Measurements from ENCODE around the gene NFKB2. TPM values are rescaled to one million over a fixed set of nuclear protein-coding genes. Genes with fewer than 3 reads are reported as not detected.
A peak's percentile ranks its signal among the peaks of the same experiment; 100 is the strongest.

NFKB2 gene
- total RNA-seq, 3 donors from 2014 or later, result 300 to 365 (median 302) TPM

DNA sequence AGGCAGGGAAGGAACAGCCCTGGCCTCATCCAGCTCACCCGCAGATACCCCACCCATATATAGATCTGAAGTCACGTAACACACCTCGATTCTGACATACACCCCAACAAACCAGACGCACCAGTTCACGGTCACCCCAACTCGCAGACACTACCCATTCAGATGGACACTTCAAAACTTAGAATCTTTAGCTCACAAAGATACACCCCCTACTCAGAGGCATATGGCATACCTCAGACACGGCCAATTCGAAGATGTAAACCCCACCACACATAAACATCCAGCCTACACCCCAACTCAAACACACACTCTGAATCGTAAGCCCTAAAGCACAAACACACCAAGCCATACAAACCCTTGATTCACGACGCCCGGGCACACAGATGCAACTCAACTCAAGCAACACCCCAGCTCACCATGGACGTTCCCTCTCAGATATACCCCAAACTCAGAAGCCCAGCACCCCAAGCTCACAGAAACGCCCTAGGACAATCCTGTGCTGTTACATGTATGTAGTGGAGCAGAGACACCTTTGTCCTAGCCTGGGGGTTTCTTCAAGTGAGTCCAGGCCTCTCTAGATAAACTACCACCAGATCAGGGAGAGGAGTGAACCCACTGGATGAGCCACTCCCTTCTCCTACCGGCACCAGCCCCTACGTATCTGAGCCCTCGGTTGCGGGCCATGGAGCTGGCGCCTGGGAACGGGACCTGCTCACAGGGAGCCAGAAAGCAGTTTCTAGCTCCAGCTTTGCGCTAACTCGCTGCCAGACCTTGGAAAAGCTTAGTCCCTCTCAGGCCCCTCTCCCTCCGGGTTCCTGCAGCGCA, 14.3 kb downstream of the NFKB2 start:
- no peak for ATAC-seq
- H3K9me3 Mint-ChIP-seq, result no peaks in the 10 kb centered on the region
- H3K36me3 Mint-ChIP-seq (ENCODE audit: insufficient read depth), result no peaks in the 10 kb centered on the region
- H3K4me3 Mint-ChIP-seq, result peak overlapping the region; percentile 70
- peaks cover 31% of the 10 kb centered on the region for H3K27me3 Mint-ChIP-seq (ENCODE audit: low read depth)
- no peak for DNase-seq
- peaks cover 29% of the 10 kb centered on the region for H3K4me1 Mint-ChIP-seq (ENCODE audit: low read depth)

GRCh38 chr10:102410429-102411073, 15.0 kb downstream of the NFKB2 start:
- H3K4me3 Mint-ChIP-seq, result peak overlapping the region; percentile 70
- DNase-seq, result peak; percentile 73
- peaks cover 32% of the 10 kb centered on the region for H3K27me3 Mint-ChIP-seq (ENCODE audit: low read depth)
- H3K36me3 Mint-ChIP-seq (ENCODE audit: insufficient read depth), result no peaks in the 10 kb centered on the region
- peak; percentile 15 for ATAC-seq
- H3K4me1 Mint-ChIP-seq (ENCODE audit: low read depth), result peaks cover 29% of the 10 kb centered on the region
- no peaks in the 10 kb centered on the region for H3K9me3 Mint-ChIP-seq

DNA sequence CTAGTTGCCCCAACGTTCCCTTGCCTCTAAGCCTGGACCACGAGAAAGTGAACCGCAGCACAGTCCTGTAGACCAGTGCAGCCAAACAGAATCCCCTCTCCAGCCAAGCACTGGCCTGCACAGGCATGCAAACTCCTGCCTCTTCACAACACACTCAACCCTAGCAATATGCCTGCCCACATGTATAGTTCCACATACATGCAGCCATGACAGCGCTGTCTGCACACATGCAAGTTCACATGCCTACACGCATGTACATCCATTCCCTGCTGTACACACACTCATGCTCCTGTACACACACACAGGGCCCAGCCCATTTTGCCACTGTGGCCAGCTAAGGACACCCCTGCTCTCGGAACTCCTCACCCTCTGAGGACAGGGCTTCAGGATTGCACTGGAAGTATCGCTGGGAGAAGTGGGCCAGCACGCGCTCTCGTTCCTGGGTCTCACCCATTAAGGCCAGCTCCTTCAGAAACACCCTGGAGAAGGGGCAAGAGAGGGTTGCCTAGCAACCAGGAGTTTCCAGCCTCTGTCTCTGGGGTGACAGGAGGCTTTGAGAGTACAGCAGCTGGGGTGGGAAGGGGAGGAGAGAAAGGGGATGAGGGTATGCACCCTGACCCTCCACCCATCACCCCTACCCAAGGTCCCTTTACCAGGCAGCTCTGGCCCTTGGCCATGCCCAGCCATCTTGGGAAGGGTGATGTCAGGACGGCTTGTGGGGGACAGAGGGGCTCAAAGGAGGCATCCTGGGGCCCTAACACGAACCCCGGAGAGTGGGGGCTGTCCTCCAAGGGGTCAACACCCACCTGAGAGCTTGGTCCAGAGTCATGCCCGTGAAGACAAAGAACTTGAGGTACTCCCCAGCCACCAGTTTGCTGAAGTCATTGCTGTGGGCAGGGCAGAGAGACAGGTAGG, 16.1 kb downstream of the NFKB2 start:
- Mint-ChIP-seq H3K4me3 (peak overlapping the region; percentile 60), H3K4me1 (ENCODE audit: low read depth) (peaks cover 29% of the 10 kb centered on the region), H3K36me3 (ENCODE audit: insufficient read depth) (no peaks in the 10 kb centered on the region), H3K9me3 (no peaks in the 10 kb centered on the region), H3K27me3 (ENCODE audit: low read depth) (peaks cover 42% of the 10 kb centered on the region)
- DNase-seq, result no peak
- ATAC-seq, result no peak

- Mint-ChIP-seq H3K27me3 (ENCODE audit: low read depth) (peaks cover 47% of the 10 kb centered on the region), H3K4me3 (no peak overlapping the region), H3K36me3 (ENCODE audit: insufficient read depth) (no peaks in the 10 kb centered on the region), H3K4me1 (ENCODE audit: low read depth) (peaks cover 29% of the 10 kb centered on the region), H3K9me3 (no peaks in the 10 kb centered on the region)
- ATAC-seq (no peak), DNase-seq (no peak)
Measured at GRCh38 chr10:102412293-102412692, 16.8 kb downstream of the NFKB2 start.

DNA sequence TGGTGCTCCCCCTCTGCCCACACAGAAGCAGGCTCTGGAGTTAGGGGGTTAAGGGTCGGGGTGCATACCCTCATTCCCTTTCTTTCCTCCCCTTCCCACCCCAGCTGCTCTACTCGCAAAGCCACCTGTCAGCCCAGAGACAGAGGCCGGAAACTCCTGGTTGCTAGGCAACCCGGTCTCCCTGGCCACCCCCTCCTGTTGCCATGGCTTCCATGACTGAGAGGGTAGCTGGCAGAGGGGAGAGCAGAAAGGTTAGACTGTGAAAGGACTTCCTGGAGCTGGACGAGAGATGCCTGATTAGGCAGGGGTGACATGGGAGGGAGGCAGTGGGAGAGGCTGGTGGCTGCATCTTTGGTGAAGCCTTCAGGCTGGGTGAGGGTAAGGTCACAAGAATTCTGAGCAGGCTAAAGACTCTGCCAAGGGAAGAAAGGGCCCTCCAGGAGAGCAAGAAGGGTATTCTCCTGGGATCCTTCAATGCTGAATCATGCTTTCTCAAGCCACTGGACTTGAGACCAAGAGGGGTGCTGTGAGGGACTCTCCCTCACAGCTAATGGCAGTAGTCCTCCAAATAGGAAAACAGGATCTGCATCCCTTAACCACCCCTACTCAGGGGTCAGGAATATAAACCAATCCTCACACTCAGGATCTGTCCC, 17.7 kb downstream of the NFKB2 start:
- no peak overlapping the region for H3K4me3 Mint-ChIP-seq
- no peaks in the 10 kb centered on the region for H3K36me3 Mint-ChIP-seq (ENCODE audit: insufficient read depth)
- H3K27me3 Mint-ChIP-seq (ENCODE audit: low read depth), result peaks cover 53% of the 10 kb centered on the region
- no peaks in the 10 kb centered on the region for H3K9me3 Mint-ChIP-seq
- ATAC-seq (no peak), DNase-seq (no peak)
- H3K4me1 Mint-ChIP-seq (ENCODE audit: low read depth), result peaks cover 29% of the 10 kb centered on the region

DNA sequence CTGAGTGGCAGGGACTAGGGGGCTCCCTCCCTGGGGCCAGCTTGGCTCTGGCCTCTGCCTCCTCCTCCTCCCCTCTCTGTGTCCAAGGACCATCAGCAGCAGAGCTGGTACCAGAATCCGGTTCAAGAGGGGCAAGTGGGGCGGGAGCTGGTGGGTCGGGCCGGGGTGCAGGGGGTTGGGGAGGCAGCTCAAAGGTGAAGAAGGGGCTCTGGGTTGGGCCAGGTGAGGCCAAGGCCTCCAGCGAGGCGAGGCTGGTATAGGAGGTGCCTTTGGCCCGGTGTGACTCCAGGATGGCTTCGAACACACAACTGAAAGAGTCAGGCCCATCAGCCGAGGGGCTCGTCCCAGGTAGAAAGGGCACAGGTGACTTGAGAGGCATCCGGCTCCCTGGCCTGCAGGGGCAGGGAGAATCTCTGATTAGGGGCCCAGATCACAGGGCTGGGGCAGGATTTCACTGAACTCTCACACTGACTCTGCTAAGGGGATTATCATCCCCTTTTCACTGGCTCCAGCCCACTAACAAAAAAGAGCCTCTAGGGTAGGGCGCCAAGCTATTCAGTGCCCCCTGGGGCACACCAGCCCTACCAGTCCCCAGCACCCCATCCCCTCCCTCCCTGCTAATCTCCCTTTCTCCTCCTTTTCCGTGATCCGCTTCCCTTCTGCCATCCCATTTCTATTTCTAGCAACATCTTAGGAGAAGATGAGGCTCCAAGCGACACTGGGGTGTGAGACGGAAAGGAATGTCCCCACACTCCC, 18.5 kb downstream of the NFKB2 start:
- H3K36me3 Mint-ChIP-seq (ENCODE audit: insufficient read depth), result no peaks in the 10 kb centered on the region
- H3K4me1 Mint-ChIP-seq (ENCODE audit: low read depth), result peaks cover 28% of the 10 kb centered on the region
- DNase-seq (no peak), ATAC-seq (no peak)
- no peaks in the 10 kb centered on the region for H3K9me3 Mint-ChIP-seq
- peaks cover 53% of the 10 kb centered on the region for H3K27me3 Mint-ChIP-seq (ENCODE audit: low read depth)
- no peak overlapping the region for H3K4me3 Mint-ChIP-seq

- Mint-ChIP-seq H3K36me3 (ENCODE audit: insufficient read depth) (no peaks in the 10 kb centered on the region), H3K27me3 (ENCODE audit: low read depth) (peaks cover 50% of the 10 kb centered on the region), H3K9me3 (no peaks in the 10 kb centered on the region), H3K4me1 (ENCODE audit: low read depth) (peaks cover 31% of the 10 kb centered on the region), H3K4me3 (no peak overlapping the region)
- no peak for DNase-seq
- ATAC-seq, result no peak
Measured at GRCh38 chr10:102414749-102415148, 19.2 kb downstream of the NFKB2 start.

DNA sequence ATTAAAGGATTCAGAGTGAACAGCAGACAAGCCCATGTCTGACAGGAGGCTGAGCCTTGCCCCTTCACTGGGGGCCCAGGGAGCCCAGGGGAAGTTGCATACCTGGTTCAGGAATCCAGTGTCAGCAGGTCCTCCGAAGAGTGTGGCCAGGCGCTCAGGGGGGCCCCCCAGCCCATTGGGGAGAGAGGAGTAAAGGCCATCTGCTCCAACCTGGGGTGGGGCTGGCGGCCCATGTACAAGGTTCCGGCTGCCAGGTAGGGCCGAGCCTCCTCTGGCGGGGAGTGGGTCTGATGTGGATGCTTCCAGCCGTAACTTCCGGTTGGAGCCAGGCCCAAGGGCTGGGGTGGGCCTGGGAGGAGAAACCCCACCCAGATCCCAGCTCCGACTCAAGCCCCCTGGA, 20.8 kb downstream of the NFKB2 start:
- no peaks in the 10 kb centered on the region for H3K9me3 Mint-ChIP-seq
- H3K36me3 Mint-ChIP-seq (ENCODE audit: insufficient read depth), result no peaks in the 10 kb centered on the region
- ATAC-seq, result no peak
- peaks cover 40% of the 10 kb centered on the region for H3K27me3 Mint-ChIP-seq (ENCODE audit: low read depth)
- H3K4me1 Mint-ChIP-seq (ENCODE audit: low read depth), result peaks cover 32% of the 10 kb centered on the region
- no peak overlapping the region for H3K4me3 Mint-ChIP-seq
- DNase-seq, result no peak

DNA sequence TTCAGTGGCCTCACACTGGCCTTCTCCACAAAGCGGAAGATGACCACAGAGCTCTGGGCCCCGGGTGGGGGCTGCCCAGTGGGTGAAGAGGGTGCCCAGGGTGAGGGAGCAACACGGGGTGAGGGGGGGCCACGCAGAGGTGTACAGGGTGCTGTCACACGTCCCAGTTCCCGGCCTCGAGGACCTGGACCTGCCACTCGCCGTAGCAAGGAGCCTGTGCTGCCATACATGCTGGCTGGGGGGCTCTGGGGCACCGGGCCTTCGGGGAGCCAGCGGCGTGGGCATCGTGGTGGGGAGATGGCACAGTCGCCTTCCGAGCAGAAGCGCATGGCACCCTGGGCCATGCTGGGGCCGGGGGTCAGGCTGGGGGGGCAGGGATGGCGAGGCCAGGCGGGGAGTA, 21.2 kb downstream of the NFKB2 start:
- Mint-ChIP-seq H3K36me3 (ENCODE audit: insufficient read depth) (no peaks in the 10 kb centered on the region), H3K4me3 (no peak overlapping the region), H3K4me1 (ENCODE audit: low read depth) (peaks cover 30% of the 10 kb centered on the region), H3K27me3 (ENCODE audit: low read depth) (peaks cover 36% of the 10 kb centered on the region), H3K9me3 (no peaks in the 10 kb centered on the region)
- ATAC-seq, result no peak
- DNase-seq, result no peak

DNA sequence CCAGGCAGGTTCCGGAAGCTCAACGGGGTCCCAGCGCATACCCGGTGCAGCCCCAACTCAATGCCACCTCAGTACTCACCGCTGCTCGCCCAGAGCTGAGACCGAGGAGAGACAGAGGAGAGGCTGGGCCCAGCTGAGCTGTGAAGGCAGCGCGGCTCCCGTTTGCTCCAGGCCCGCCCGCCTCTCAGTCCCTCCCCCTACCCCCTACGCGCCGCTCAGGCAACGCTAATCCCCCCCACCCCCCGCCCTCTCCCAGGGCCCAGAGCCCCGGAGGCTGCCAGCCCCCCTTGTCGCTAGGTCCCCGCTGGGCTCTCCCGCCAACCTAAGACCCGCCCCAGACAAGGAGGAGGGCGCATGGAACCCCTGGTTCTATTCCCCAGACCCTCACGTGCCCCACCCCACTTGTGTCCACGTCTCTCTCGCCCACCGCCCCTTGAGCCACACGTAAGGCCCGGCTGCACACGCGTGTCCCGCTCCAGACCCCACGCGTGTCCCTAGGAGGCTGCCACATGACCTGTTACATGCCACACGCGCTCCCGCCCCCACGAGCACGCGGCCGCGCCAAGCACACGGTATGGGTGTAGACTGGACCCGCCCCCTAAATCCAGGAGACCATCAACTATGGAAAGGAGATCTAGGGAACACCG, 23.2 kb downstream of the NFKB2 start, which contains the start of gene PSD:
PSD (minus strand) TSS at position 164 of the 647 bp plus-strand sequence. CDS start 1,747 bp downstream, outside the sequence.
- Mint-ChIP-seq H3K4me3 (peak within 1 kb of the TSS; percentile 96), H3K9me3 (no peaks in the 10 kb centered on the region), H3K36me3 (ENCODE audit: insufficient read depth) (peaks cover 7% of the 10 kb centered on the region), H3K27me3 (ENCODE audit: low read depth) (peaks cover 30% of the 10 kb centered on the region), H3K4me1 (ENCODE audit: low read depth) (peaks cover 34% of the 10 kb centered on the region)
- ATAC-seq (no peak), DNase-seq (no peak)

- Mint-ChIP-seq H3K4me3 (peak overlapping the region; percentile 96), H3K9me3 (no peaks in the 10 kb centered on the region), H3K4me1 (ENCODE audit: low read depth) (peaks cover 34% of the 10 kb centered on the region), H3K36me3 (ENCODE audit: insufficient read depth) (peaks cover 7% of the 10 kb centered on the region), H3K27me3 (ENCODE audit: low read depth) (peaks cover 26% of the 10 kb centered on the region)
- DNase-seq, result peak; percentile 64
- no peak for ATAC-seq
Measured at GRCh38 chr10:102419269-102420180, 24.0 kb downstream of the NFKB2 start.

- ATAC-seq (no peak), DNase-seq (no peak)
- H3K36me3 Mint-ChIP-seq (ENCODE audit: insufficient read depth), result peaks cover 7% of the 10 kb centered on the region
- H3K9me3 Mint-ChIP-seq, result no peaks in the 10 kb centered on the region
- H3K4me3 Mint-ChIP-seq, result peak overlapping the region; percentile 96
- peaks cover 26% of the 10 kb centered on the region for H3K27me3 Mint-ChIP-seq (ENCODE audit: low read depth)
- H3K4me1 Mint-ChIP-seq (ENCODE audit: low read depth), result peaks cover 34% of the 10 kb centered on the region
Measured at GRCh38 chr10:102420181-102420713, 24.7 kb downstream of the NFKB2 start.
